Skeletal muscle tissue (tissue), 4 donors: ENCODE data around the gene TNFRSF19. TPM values are rescaled to one million over a fixed set of nuclear protein-coding genes. Genes with fewer than 3 reads are reported as not detected.
"Not testable (repeated sequence)": the region's sequence is repeated elsewhere in the genome, so short reads cannot be mapped to it uniquely, and the experiment has no call there.

Experiments
- H3K27ac ChIP-seq: one replicate; pipeline ENCODE4 v1.7.0; 2013; ENCODE audit warnings: mild to moderate bottlenecking, low read depth, low read length, inconsistent platforms
- H3K27me3 ChIP-seq, 3 donors: one replicate each; pipeline ENCODE4 v1.7.0; 2013; ENCODE audit warnings: low read length in 3 of 3; ENCODE audit not compliant: control insufficient read depth in 3 of 3, insufficient read depth in 3 of 3
- H3K36me3 ChIP-seq, 3 donors: one replicate each; pipeline ENCODE4 v1.7.0; 2013; ENCODE audit warnings: low read length in 3 of 3; ENCODE audit not compliant: control insufficient read depth in 3 of 3, insufficient read depth in 3 of 3
- H3K4me1 ChIP-seq, 3 donors: one replicate each; pipeline ENCODE4 v1.7.0; 2013; ENCODE audit warnings: low read length in 3 of 3, mild to moderate bottlenecking in 3 of 3; ENCODE audit not compliant: control insufficient read depth in 3 of 3, insufficient read depth in 3 of 3
- H3K4me3 ChIP-seq, 3 donors: one replicate each; pipeline ENCODE4 v1.7.0; 2013; ENCODE audit warnings: low read length in 3 of 3
- H3K9ac ChIP-seq, 3 donors: one replicate each; pipeline ENCODE4 v1.7.0; 2013; ENCODE audit warnings: low read length in 3 of 3, mild to moderate bottlenecking in 3 of 3, moderate library complexity in 2 of 3, low read depth in 1 of 3
- H3K9me3 ChIP-seq, 3 donors: one replicate each; pipeline ENCODE4 v1.7.0; 2013; ENCODE audit warnings: low read length in 3 of 3; ENCODE audit not compliant: control insufficient read depth in 3 of 3
- total RNA-seq: library from RNA; depleted of rRNA; stranded (reverse); fragments of >200 nt; gene quantifications from one replicate; pipeline ENCODE4 v1.2.3, GENCODE V29; 2014
- donor health status: Osteomylitis.

The TNFRSF19 gene
- total RNA-seq = 13.0 TPM

GRCh38 chr13:23570099-23570920, at the start of gene TNFRSF19:
Gene TNFRSF19 (plus strand): TSS chr13:23570412. CDS start chr13:23590184, 19,772 bp downstream.
- Histone ChIP-seq H3K9me3 (no peaks in the 10 kb centered on the region), H3K4me1 (peaks cover 4 to 11% (median 9%) of the 10 kb centered on the region in 3 donors), H3K36me3 (no peaks in the 10 kb centered on the region), H3K27me3 (no peaks in the 10 kb centered on the region), H3K4me3 (peak within 1 kb of the TSS; percentile 38 to 68 (median 57)), H3K27ac (peak within 1 kb of the TSS; percentile 42), H3K9ac (peak within 1 kb of the TSS; percentile 45 to 78 (median 46))

GRCh38 chr13:23529926-23530325, 40.3 kb upstream of the TNFRSF19 start:
- H3K9ac ChIP-seq, H3K9me3 ChIP-seq, H3K27me3 ChIP-seq, H3K27ac ChIP-seq, H3K4me1 ChIP-seq, H3K4me3 ChIP-seq, H3K36me3 ChIP-seq: not testable (repeated sequence)

- H3K27ac ChIP-seq = no peak overlapping the region
- H3K9me3 ChIP-seq = no peaks in the 10 kb centered on the region
- no peak overlapping the region for H3K9ac ChIP-seq
- no peaks in the 10 kb centered on the region for H3K36me3 ChIP-seq
- H3K4me3 ChIP-seq = no peak overlapping the region
- H3K27me3 ChIP-seq = no peaks in the 10 kb centered on the region
- no peaks in the 10 kb centered on the region for H3K4me1 ChIP-seq
These were observed 38.8 kb upstream of the TNFRSF19 start for GRCh38 chr13:23531446-23531845.

- H3K9me3 ChIP-seq = no peaks in the 10 kb centered on the region
- H3K4me3 ChIP-seq = no peak overlapping the region
- H3K4me1 ChIP-seq = no peaks in the 10 kb centered on the region
- H3K27me3 ChIP-seq = no peaks in the 10 kb centered on the region
- no peaks in the 10 kb centered on the region for H3K36me3 ChIP-seq
- H3K9ac ChIP-seq = no peak overlapping the region
- no peak overlapping the region for H3K27ac ChIP-seq
These were observed 36.1 kb upstream of the TNFRSF19 start for GRCh38 chr13:23534090-23534489.

GRCh38 chr13:23541221-23541824, 28.9 kb upstream of the TNFRSF19 start:
- H3K27ac ChIP-seq = no peak overlapping the region
- no peaks in the 10 kb centered on the region for H3K27me3 ChIP-seq
- H3K4me3 ChIP-seq = no peak overlapping the region
- H3K9ac ChIP-seq = no peak overlapping the region
- no peaks in the 10 kb centered on the region for H3K36me3 ChIP-seq
- H3K9me3 ChIP-seq = no peaks in the 10 kb centered on the region
- no peaks in the 10 kb centered on the region for H3K4me1 ChIP-seq

- no peaks in the 10 kb centered on the region for H3K27me3 ChIP-seq
- H3K36me3 ChIP-seq = no peaks in the 10 kb centered on the region
- no peak overlapping the region for H3K4me3 ChIP-seq
- H3K27ac ChIP-seq = no peak overlapping the region
- H3K9me3 ChIP-seq = no peaks in the 10 kb centered on the region
- H3K4me1 ChIP-seq = peaks cover 0 to 3% (median 3%) of the 10 kb centered on the region in 3 donors
- H3K9ac ChIP-seq = no peak overlapping the region
These were observed 25.5 kb upstream of the TNFRSF19 start for GRCh38 chr13:23544668-23545067.

- Histone ChIP-seq H3K27me3 (no peaks in the 10 kb centered on the region), H3K4me1 (peaks cover 0 to 3% (median 3%) of the 10 kb centered on the region in 3 donors), H3K4me3 (peak overlapping the region; percentile 73 to 81 (median 74)), H3K9me3 (no peaks in the 10 kb centered on the region), H3K27ac (peak overlapping the region; percentile 19), H3K9ac (peak overlapping the region; percentile 74 to 85 (median 76)), H3K36me3 (no peaks in the 10 kb centered on the region)
These were observed 23.1 kb upstream of the TNFRSF19 start for GRCh38 chr13:23547000-23547590.

GRCh38 chr13:23549724-23550123, 20.5 kb upstream of the TNFRSF19 start:
- Histone ChIP-seq H3K9me3 (no peaks in the 10 kb centered on the region), H3K4me1 (peaks cover 0 to 3% (median 3%) of the 10 kb centered on the region in 3 donors), H3K9ac (no peak overlapping the region), H3K4me3 (no peak overlapping the region), H3K27me3 (no peaks in the 10 kb centered on the region), H3K27ac (no peak overlapping the region), H3K36me3 (no peaks in the 10 kb centered on the region)

- no peak overlapping the region for H3K27ac ChIP-seq
- no peak overlapping the region for H3K9ac ChIP-seq
- no peaks in the 10 kb centered on the region for H3K9me3 ChIP-seq
These were observed 20.0 kb upstream of the TNFRSF19 start for GRCh38 chr13:23550163-23550562.

More at GRCh38 chr13:23550163-23550562, 20.0 kb upstream of the TNFRSF19 start:
- Histone ChIP-seq H3K4me3 (no peak overlapping the region), H3K36me3 (no peaks in the 10 kb centered on the region), H3K27me3 (peaks cover 0 to 1% (median 0%) of the 10 kb centered on the region in 3 donors), H3K4me1 (peaks cover 0 to 3% (median 3%) of the 10 kb centered on the region in 3 donors)
